HepG2 (cell line): ENCODE data around the gene TARP.

Experiments used
- ATAC-seq: fragments of 200-7000 bp; cut with Tn5 transposase; 3 replicates; pipeline ENCODE4 v1.9.1; 2020; ENCODE audit warnings: mild to moderate bottlenecking, moderate library complexity
- BruUV-seq: library from RNA; stranded (reverse); fragments of 400-500 nt; replicated peaks from 2 replicates; lab custom pipeline; 2021; lab: Mats Ljungman, UMichigan
- CTCF ChIA-PET: fragments of 300-600 bp; formaldehyde crosslinking; extraction: SDS; loops from one replicate; lab custom pipeline; 2021; ENCODE audit warnings: low total read pairs, inconsistent platforms, low intra/inter-chr PET ratio; lab: Yijun Ruan, JAX
- POLR2A ChIA-PET: fragments of 350-600 bp; sonication (Branson Sonifier 250); formaldehyde crosslinking; loops from one replicate; lab custom pipeline; 2020; ENCODE audit warnings: antibody characterized with exemption, inconsistent platforms; lab: Yijun Ruan, JAX
- DNase-seq: peaks from one replicate; pipeline ENCODE4 v3.0.0-alpha.2; 2015; ENCODE audit warnings: low spot score
- FAIRE-seq: peaks from 3 replicates; lab custom pipeline; 2011; peaks lifted over from hg19 to GRCh38; lab: Jason Lieb, UNC
- H2AFZ ChIP-seq: one replicate; pipeline ENCODE4 v1.6.1; 2011; ENCODE audit warnings: low read length, inconsistent platforms
- H3K27ac ChIP-seq: fragments of 300-600 bp; 3 replicates; pipeline ENCODE4 v1.8.0; 2011; ENCODE audit warnings: mixed run types, mild to moderate bottlenecking, mixed read lengths, low read length, inconsistent platforms; ENCODE audit not compliant: insufficient read depth; ENCODE audit errors: extremely low read length
- H3K27me3 ChIP-seq, 2 experiments: fragments of 200-600 bp in 1 of 2; 2 replicates in 1 of 2; 3 replicates in 1 of 2; pipeline versions ENCODE4 v1.6.0 to v1.8.0; 2011; ENCODE audit warnings: low read length in 2 of 2, mild to moderate bottlenecking in 2 of 2, moderate library complexity in 2 of 2, inconsistent platforms in 1 of 2; ENCODE audit not compliant: insufficient read depth in 2 of 2, control insufficient read depth in 1 of 2
- H3K36me3 ChIP-seq, 2 experiments: fragments of 200-600 bp in 1 of 2; replicated peaks in 1 of 2; 2 replicates in 1 of 2; 3 replicates in 1 of 2; pipeline versions ENCODE4 v1.5.1 to v1.8.0; 2011; ENCODE audit warnings: low read length in 2 of 2, inconsistent platforms in 1 of 2; ENCODE audit not compliant: insufficient read depth in 2 of 2, control insufficient read depth in 1 of 2
- H3K4me1 ChIP-seq: 2 replicates; pipeline ENCODE4 v1.5.1; 2012; ENCODE audit warnings: low read length, inconsistent platforms; ENCODE audit not compliant: insufficient read depth
- H3K4me2 ChIP-seq: 2 replicates; pipeline ENCODE4 v1.6.0; 2011; ENCODE audit warnings: low read depth, low read length, inconsistent platforms
- H3K4me3 ChIP-seq, 3 experiments: fragments of 200-600 bp in 1 of 3; sonication (generic), shearing (Covaris generic) in 1 of 3; replicated peaks in 1 of 3; 2 replicates each; pipeline ENCODE4 v1.5.1; 2011 to 2016; ENCODE audit warnings: low read length in 3 of 3, inconsistent platforms in 2 of 3, low read depth in 2 of 3, mild to moderate bottlenecking in 2 of 3, control low read depth in 1 of 3, mixed read lengths in 1 of 3; ENCODE audit not compliant: insufficient read depth in 1 of 3
- H3K79me2 ChIP-seq: one replicate; pipeline ENCODE4 v1.6.1; 2011; ENCODE audit warnings: low read length, inconsistent platforms; ENCODE audit not compliant: insufficient read depth
- H3K9ac ChIP-seq: 2 replicates; pipeline ENCODE4 v1.6.0; 2011; ENCODE audit warnings: mild to moderate bottlenecking, low read depth, low read length, inconsistent platforms; ENCODE audit not compliant: insufficient read depth
- H3K9me3 ChIP-seq: 2 replicates; pipeline ENCODE4 v1.5.1; 2012; ENCODE audit warnings: mild to moderate bottlenecking, low read length
- H4K20me1 ChIP-seq: 2 replicates; pipeline ENCODE4 v1.6.0; 2011; ENCODE audit warnings: inconsistent platforms, mild to moderate bottlenecking, low read length, moderate library complexity; ENCODE audit not compliant: insufficient read depth
- ATF4 ChIP-seq, 2 experiments: fragments of 450-650 bp in 1 of 2; sonication (generic) in 1 of 2; formaldehyde crosslinking; IDR thresholded peaks; 2 replicates each; pipeline versions ENCODE4 v1.5.0 to v1.8.0; 2020 to 2022; ENCODE audit warnings: mild to moderate bottlenecking in 1 of 2, missing genetic modification reagents in 1 of 2
- CTCF ChIP-seq: sonication (generic); formaldehyde crosslinking; IDR thresholded peaks from 2 replicates; pipeline ENCODE4 v1.5.0; 2020; ENCODE audit warnings: mild to moderate bottlenecking, missing genetic modification reagents, moderate library complexity
- ESRRA ChIP-seq: sonication (generic); formaldehyde crosslinking; IDR thresholded peaks from 2 replicates; pipeline ENCODE4 v1.5.1; 2020; ENCODE audit warnings: mild to moderate bottlenecking, low read depth, missing genetic modification reagents
- FOXP1 ChIP-seq, 2 experiments: fragments of 450-650 bp in 1 of 2; IDR thresholded peaks; 2 replicates each; pipeline ENCODE4 v1.6.1; 2017 to 2018; ENCODE audit warnings: antibody characterized with exemption in 1 of 2
- HOXA5 ChIP-seq: sonication (generic); formaldehyde crosslinking; IDR thresholded peaks from 2 replicates; pipeline ENCODE4 v1.4.0; 2020; ENCODE audit warnings: missing genetic modification reagents
- KDM3A ChIP-seq: IDR thresholded peaks from 2 replicates; pipeline ENCODE4 v1.6.1; 2018; ENCODE audit warnings: low read depth, missing compliant biosample characterization
- KLF16 ChIP-seq, 2 experiments: sonication (generic) in 1 of 2; formaldehyde crosslinking in 1 of 2; IDR thresholded peaks; 2 replicates each; pipeline versions ENCODE4 v1.6.1 to v1.8.0; 2016 to 2023; ENCODE audit warnings: missing genetic modification reagents in 2 of 2, missing compliant biosample characterization in 1 of 2
- RBAK ChIP-seq: sonication (generic); formaldehyde crosslinking; IDR thresholded peaks from 2 replicates; pipeline ENCODE4 v1.5.1; 2020; ENCODE audit warnings: mild to moderate bottlenecking, missing genetic modification reagents
- SNAPC4 ChIP-seq: sonication (generic); formaldehyde crosslinking; IDR thresholded peaks from 2 replicates; pipeline ENCODE4 v1.4.0; 2020; ENCODE audit warnings: mild to moderate bottlenecking, missing genetic modification reagents
- STAG1 ChIP-seq: sonication (generic); formaldehyde crosslinking; IDR thresholded peaks from 2 replicates; pipeline ENCODE4 v1.4.0; 2020; ENCODE audit warnings: missing genetic modification reagents
- ZNF101 ChIP-seq: sonication (generic); formaldehyde crosslinking; IDR thresholded peaks from 2 replicates; pipeline ENCODE4 v1.4.0; 2020; ENCODE audit warnings: mild to moderate bottlenecking, low read depth, missing genetic modification reagents, borderline replicate concordance
- ZNF20 ChIP-seq: sonication (generic); formaldehyde crosslinking; IDR thresholded peaks from 2 replicates; pipeline ENCODE4 v1.4.0; 2020; ENCODE audit warnings: mild to moderate bottlenecking, moderate library complexity, missing genetic modification reagents
- ZNF275 ChIP-seq: sonication (generic); formaldehyde crosslinking; IDR thresholded peaks from 2 replicates; pipeline ENCODE4 v1.8.0; 2022; ENCODE audit warnings: missing genetic modification reagents, mild to moderate bottlenecking, inconsistent platforms, borderline replicate concordance
- ZNF556 ChIP-seq: sonication (generic); formaldehyde crosslinking; IDR thresholded peaks from 2 replicates; pipeline ENCODE4 v1.4.0; 2020; ENCODE audit warnings: mild to moderate bottlenecking, missing genetic modification reagents, borderline replicate concordance
- ZSCAN5A ChIP-seq: sonication (generic); formaldehyde crosslinking; IDR thresholded peaks from 2 replicates; pipeline ENCODE4 v1.8.0; 2022; ENCODE audit warnings: mild to moderate bottlenecking, missing genetic modification reagents, borderline replicate concordance
- WGBS: methylation state at CpG from one replicate; pipeline ENCODE4 v1.1.6; 2017; ENCODE audit warnings: low lambda C conversion rate; 5-methylcytosine and 5-hydroxymethylcytosine counted together
- in situ Hi-C: cut with HindIII; loops from 2 replicates; pipeline ENCODE4 v1.10.0; 2017; ENCODE audit warnings: low pct_unique_long_range_greater_than_20kb; ENCODE audit not compliant: extremely low pct_ligation_motif_present
- intact Hi-C: fragments of 100-400 bp; cut with micrococcal nuclease; formaldehyde crosslinking; loops from one replicate; pipeline ENCODE4 v1.10.0; 2022; ENCODE audit not compliant: unreplicated experiment

TARP gene

GRCh38 chr7:38309555-38309954 is 36.1 kb upstream of the TARP start:
- CTCF ChIA-PET, result no interaction called here
- 3% methylated on average over 5 of the region's 5 CpGs for WGBS
- H3K9me3 ChIP-seq, result no peaks in the 10 kb centered on the region
- TF ChIP-seq ZNF101 (CRISPR knock-in tag) (no peak), KDM3A (CRISPR knock-in tag) (no peak), ATF4 (CRISPR knock-in tag; IDR thresholded peaks at IDR 0.05) (no peak), HOXA5 (CRISPR knock-in tag) (no peak), FOXP1 (IDR thresholded peaks at IDR 0.05) (no peak), FOXP1 (CRISPR knock-in tag; IDR thresholded peaks at IDR 0.05) (no peak), ZNF275 (CRISPR knock-in tag) (no peak), ZNF20 (CRISPR knock-in tag) (no peak), CTCF (CRISPR knock-in tag) (no peak), ZNF556 (CRISPR knock-in tag) (no peak), ESRRA (CRISPR knock-in tag) (no peak), SNAPC4 (CRISPR knock-in tag) (no peak), STAG1 (CRISPR knock-in tag) (no peak), KLF16 (CRISPR knock-in tag; IDR thresholded peaks at IDR 0.05) (no peak), ZSCAN5A (CRISPR knock-in tag) (no peak), RBAK (CRISPR knock-in tag) (no peak)

More at GRCh38 chr7:38309555-38309954, 36.1 kb upstream of the TARP start:
- Histone ChIP-seq H3K9ac (no peak overlapping the region), H3K4me1 (no peaks in the 10 kb centered on the region), H3K4me3 (no peak overlapping the region), H4K20me1 (no peaks in the 10 kb centered on the region), H2AFZ (no peak overlapping the region), H3K27ac (no peak overlapping the region), H3K79me2 (no peaks in the 10 kb centered on the region), H3K4me2 (no peak overlapping the region), H3K27me3 (0 out of 5 replicates have a peak, but pooled peaks cover 0 to 7% of the 10 kb centered on the region in 2 experiments), H3K36me3 (no peaks in the 10 kb centered on the region)
- FAIRE-seq (no peak), DNase-seq (no peak), ATAC-seq (no peak)
- BruUV-seq, result no TSS peak
- POLR2A ChIA-PET, result no interaction called here
- in situ Hi-C loops (loop anchor here (25.0 kb wide), 1 partner anchor 197 kb away; no protein-coding TSS in a partner anchor), intact Hi-C loops (no loop called here)
